Body of pancreas (tissue), 4 donors: Measurements from ENCODE around the gene ACVR2B.

Source experiments
- CTCF ChIP-seq, 7 experiments: fragments of 450-650 bp in 4 of 7; fragments of 200-600 bp in 3 of 7; sonication (generic) in 3 of 7; IDR thresholded peaks; one replicate each; pipeline ENCODE4 v1.5.1; 2016 to 2019; ENCODE audit warnings: antibody characterized with exemption in 7 of 7
- POLR2A ChIP-seq, 3 donors: fragments of 450-650 bp; IDR thresholded peaks; one replicate each; pipeline ENCODE4 v1.6.1; 2016; ENCODE audit warnings: antibody characterized with exemption in 3 of 3, mild to moderate bottlenecking in 2 of 3

GRCh38 chr3:38519000-38519399, 65.3 kb downstream of the ACVR2B start:
- TF ChIP-seq POLR2A (IDR thresholded peaks at IDR 0.05) (no peak), CTCF (IDR thresholded peaks at IDR 0.05) (no peak)
